ENCODE measurements around the gene CGNL1. TPM values are rescaled to one million over a fixed set of nuclear protein-coding genes. Genes with fewer than 3 reads are reported as not detected.

Gene CGNL1
- total RNA-seq, 2 donors from 2014 or later, result not detected

GRCh38 chr15:57542505-57542817 is 166.2 kb downstream of the CGNL1 start:
- Mint-ChIP-seq H3K27me3 (peaks cover 22% of the 10 kb centered on the region), H3K27ac (no peak overlapping the region), H3K4me1 (peaks cover 5% of the 10 kb centered on the region), H3K9me3 (no peaks in the 10 kb centered on the region), H3K4me3 (no peak overlapping the region), H3K36me3 (ENCODE audit: low read depth) (no peaks in the 10 kb centered on the region)
- no peak for ATAC-seq (replicated peaks)

GRCh38 chr15:57544848-57545480 is 168.7 kb downstream of the CGNL1 start:
- Mint-ChIP-seq H3K27ac (no peak overlapping the region), H3K4me1 (peaks cover 5% of the 10 kb centered on the region), H3K4me3 (no peak overlapping the region), H3K27me3 (peaks cover 12% of the 10 kb centered on the region), H3K36me3 (ENCODE audit: low read depth) (no peaks in the 10 kb centered on the region), H3K9me3 (no peaks in the 10 kb centered on the region)
- ATAC-seq (replicated peaks), result no peak

- no peak for ATAC-seq (replicated peaks)
- no peaks in the 10 kb centered on the region for H3K9me3 Mint-ChIP-seq
- no peak overlapping the region for H3K4me3 Mint-ChIP-seq
- no peaks in the 10 kb centered on the region for H3K36me3 Mint-ChIP-seq (ENCODE audit: low read depth)
- peaks cover 11% of the 10 kb centered on the region for H3K27me3 Mint-ChIP-seq
- no peaks in the 10 kb centered on the region for H3K4me1 Mint-ChIP-seq
- no peak overlapping the region for H3K27ac Mint-ChIP-seq
Measured at GRCh38 chr15:57545995-57546394, 169.7 kb downstream of the CGNL1 start.

GRCh38 chr15:57547243-57547755 is 171.0 kb downstream of the CGNL1 start:
- ATAC-seq (replicated peaks), result no peak
- no peak overlapping the region for H3K4me3 Mint-ChIP-seq
- H3K36me3 Mint-ChIP-seq (ENCODE audit: low read depth), result no peaks in the 10 kb centered on the region
- H3K27me3 Mint-ChIP-seq, result peaks cover 16% of the 10 kb centered on the region
- H3K4me1 Mint-ChIP-seq, result no peaks in the 10 kb centered on the region
- H3K9me3 Mint-ChIP-seq, result no peaks in the 10 kb centered on the region
- H3K27ac Mint-ChIP-seq, result no peak overlapping the region

GRCh38 chr15:57548351-57548750 is 172.0 kb downstream of the CGNL1 start:
- no peak overlapping the region for H3K27ac Mint-ChIP-seq
- no peaks in the 10 kb centered on the region for H3K36me3 Mint-ChIP-seq (ENCODE audit: low read depth)
- H3K27me3 Mint-ChIP-seq, result peaks cover 12% of the 10 kb centered on the region
- ATAC-seq (replicated peaks), result no peak
- H3K9me3 Mint-ChIP-seq, result no peaks in the 10 kb centered on the region
- no peak overlapping the region for H3K4me3 Mint-ChIP-seq
- no peaks in the 10 kb centered on the region for H3K4me1 Mint-ChIP-seq

- Mint-ChIP-seq H3K27ac (no peak overlapping the region), H3K36me3 (ENCODE audit: low read depth) (no peaks in the 10 kb centered on the region), H3K27me3 (peaks cover 12% of the 10 kb centered on the region), H3K4me3 (no peak overlapping the region), H3K9me3 (no peaks in the 10 kb centered on the region), H3K4me1 (no peaks in the 10 kb centered on the region)
- no peak for ATAC-seq (replicated peaks)
Measured at GRCh38 chr15:57548835-57549234, 172.5 kb downstream of the CGNL1 start.

GRCh38 chr15:57549935-57550334 is 173.6 kb downstream of the CGNL1 start:
- no peaks in the 10 kb centered on the region for H3K4me1 Mint-ChIP-seq
- no peak overlapping the region for H3K27ac Mint-ChIP-seq
- no peaks in the 10 kb centered on the region for H3K36me3 Mint-ChIP-seq (ENCODE audit: low read depth)
- ATAC-seq (replicated peaks), result no peak
- peaks cover 9% of the 10 kb centered on the region for H3K27me3 Mint-ChIP-seq
- H3K9me3 Mint-ChIP-seq, result no peaks in the 10 kb centered on the region
- H3K4me3 Mint-ChIP-seq, result no peak overlapping the region

- no peak for ATAC-seq (replicated peaks)
- no peak overlapping the region for H3K27ac Mint-ChIP-seq
- peaks cover 9% of the 10 kb centered on the region for H3K27me3 Mint-ChIP-seq
- no peaks in the 10 kb centered on the region for H3K4me1 Mint-ChIP-seq
- no peaks in the 10 kb centered on the region for H3K36me3 Mint-ChIP-seq (ENCODE audit: low read depth)
- no peaks in the 10 kb centered on the region for H3K9me3 Mint-ChIP-seq
- H3K4me3 Mint-ChIP-seq, result no peak overlapping the region
Measured at GRCh38 chr15:57550640-57551039, 174.3 kb downstream of the CGNL1 start.

GRCh38 chr15:57551715-57552677 is 175.7 kb downstream of the CGNL1 start:
- H3K9me3 Mint-ChIP-seq, result no peaks in the 10 kb centered on the region
- no peak for ATAC-seq (replicated peaks)
- no peak overlapping the region for H3K27ac Mint-ChIP-seq
- H3K4me3 Mint-ChIP-seq, result no peak overlapping the region
- no peaks in the 10 kb centered on the region for H3K36me3 Mint-ChIP-seq (ENCODE audit: low read depth)
- H3K27me3 Mint-ChIP-seq, result peaks cover 6% of the 10 kb centered on the region
- no peaks in the 10 kb centered on the region for H3K4me1 Mint-ChIP-seq

- Mint-ChIP-seq H3K4me1 (no peaks in the 10 kb centered on the region), H3K36me3 (ENCODE audit: low read depth) (no peaks in the 10 kb centered on the region)
- no peak for ATAC-seq (replicated peaks)
Measured at GRCh38 chr15:57552678-57553334, 176.5 kb downstream of the CGNL1 start.

GRCh38 chr15:57553526-57553925 is 177.2 kb downstream of the CGNL1 start:
- Mint-ChIP-seq H3K27ac (no peak overlapping the region), H3K9me3 (no peaks in the 10 kb centered on the region), H3K4me1 (no peaks in the 10 kb centered on the region), H3K4me3 (no peak overlapping the region), H3K27me3 (peaks cover 6% of the 10 kb centered on the region), H3K36me3 (ENCODE audit: low read depth) (no peaks in the 10 kb centered on the region)
- ATAC-seq (replicated peaks), result no peak

More at GRCh38 chr15:57552678-57553334, 176.5 kb downstream of the CGNL1 start:
- H3K4me3 Mint-ChIP-seq, result no peak overlapping the region
- no peaks in the 10 kb centered on the region for H3K9me3 Mint-ChIP-seq
- H3K27me3 Mint-ChIP-seq, result peaks cover 6% of the 10 kb centered on the region
- H3K27ac Mint-ChIP-seq, result no peak overlapping the region

- Mint-ChIP-seq H3K27me3 (peaks cover 6% of the 10 kb centered on the region), H3K27ac (no peak overlapping the region), H3K36me3 (ENCODE audit: low read depth) (no peaks in the 10 kb centered on the region), H3K4me1 (no peaks in the 10 kb centered on the region), H3K9me3 (no peaks in the 10 kb centered on the region), H3K4me3 (no peak overlapping the region)
- ATAC-seq (replicated peaks), result no peak
Measured at GRCh38 chr15:57554063-57554811, 177.9 kb downstream of the CGNL1 start.

- no peaks in the 10 kb centered on the region for H3K4me1 Mint-ChIP-seq
- H3K9me3 Mint-ChIP-seq, result no peaks in the 10 kb centered on the region
- peaks cover 6% of the 10 kb centered on the region for H3K27me3 Mint-ChIP-seq
- no peaks in the 10 kb centered on the region for H3K36me3 Mint-ChIP-seq (ENCODE audit: low read depth)
- no peak for ATAC-seq (replicated peaks)
- H3K27ac Mint-ChIP-seq, result no peak overlapping the region
- no peak overlapping the region for H3K4me3 Mint-ChIP-seq
Measured at GRCh38 chr15:57554812-57555179, 178.5 kb downstream of the CGNL1 start.

- ATAC-seq (replicated peaks), result no peak
- Mint-ChIP-seq H3K9me3 (no peaks in the 10 kb centered on the region), H3K27ac (no peak overlapping the region), H3K4me1 (peaks cover 4% of the 10 kb centered on the region), H3K36me3 (ENCODE audit: low read depth) (no peaks in the 10 kb centered on the region), H3K27me3 (peaks cover 6% of the 10 kb centered on the region), H3K4me3 (no peak overlapping the region)
Measured at GRCh38 chr15:57555270-57555669, 179.0 kb downstream of the CGNL1 start.

Data from activated T-helper 17 cell treated with anti-CD3 and anti-CD28 coated beads, Interleukin-2, amount 50 U/mL, for 72 hours (primary cell).